ENCODE measurements around the gene CHRM2.
"Not testable (repeated sequence)": the region's sequence is repeated elsewhere in the genome, so short reads cannot be mapped to it uniquely, and the experiment has no call there.

Gene CHRM2

DNA sequence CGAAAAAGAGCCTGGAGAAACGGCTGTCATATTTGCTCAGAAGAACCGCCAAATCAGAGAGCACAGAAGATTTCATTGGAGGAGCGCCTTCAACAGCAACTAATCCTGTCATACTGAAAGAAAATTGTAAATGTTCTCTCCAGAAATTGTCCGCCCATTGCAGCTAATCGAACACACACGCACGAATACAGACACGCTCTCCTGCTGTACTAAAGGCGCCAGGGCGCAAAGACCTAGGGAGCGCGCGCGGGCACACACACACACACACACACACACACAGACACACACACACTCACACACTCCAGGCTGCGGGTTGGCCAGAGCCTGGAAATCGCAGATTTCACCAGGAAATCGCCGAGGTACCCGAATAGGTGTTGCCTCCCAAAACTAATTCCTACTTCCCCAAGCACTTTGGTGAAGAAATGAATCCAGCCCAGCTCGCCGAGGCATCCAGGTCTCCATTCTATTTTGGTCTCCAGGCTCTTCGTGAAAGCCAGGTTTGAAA, at the start of gene CHRM2:
Gene CHRM2 (plus strand): TSS at position 157 of the 505 bp plus-strand sequence. CDS start 146,214 bp downstream, outside the sequence.
- no peak within 1 kb of the TSS for H3K4me3 ChIP-seq (ENCODE audit: low read length)
- H3K9ac ChIP-seq (ENCODE audit: low read length): no peak within 1 kb of the TSS
- no peaks in the 10 kb centered on the region for H3K36me3 ChIP-seq (ENCODE audit: control insufficient read depth, insufficient read depth, low read length)
- H3K27me3 ChIP-seq (ENCODE audit: control insufficient read depth, insufficient read depth, low read length): peaks cover 40% of the 10 kb centered on the region
- H3K9me3 ChIP-seq (ENCODE audit: control insufficient read depth, low read length): no peaks in the 10 kb centered on the region
- no peaks in the 10 kb centered on the region for H3K4me1 ChIP-seq (ENCODE audit: control insufficient read depth, insufficient read depth, low read length)

DNA sequence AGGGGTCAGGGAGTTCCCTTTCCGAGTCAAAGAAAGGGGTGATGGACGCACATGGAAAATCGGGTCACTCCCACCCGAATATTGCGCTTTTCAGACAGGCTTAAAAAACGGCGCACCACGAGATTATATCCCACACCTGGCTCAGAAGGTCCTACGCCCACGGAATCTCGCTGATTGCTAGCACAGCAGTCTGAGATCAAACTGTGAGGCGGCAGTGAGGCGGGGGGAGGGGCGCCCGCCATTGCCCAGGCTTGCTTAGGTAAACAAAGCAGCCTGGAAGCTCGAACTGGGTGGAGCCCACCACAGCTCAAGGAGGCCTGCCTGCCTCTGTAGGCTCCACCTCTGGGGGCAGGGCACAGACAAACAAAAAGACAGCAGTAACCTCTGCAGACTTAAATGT, 37.1 kb upstream of the CHRM2 start:
- H3K27me3 ChIP-seq (ENCODE audit: control insufficient read depth, insufficient read depth, low read length); H3K4me3 ChIP-seq (ENCODE audit: low read length); H3K36me3 ChIP-seq (ENCODE audit: control insufficient read depth, insufficient read depth, low read length): not testable (repeated sequence)

DNA sequence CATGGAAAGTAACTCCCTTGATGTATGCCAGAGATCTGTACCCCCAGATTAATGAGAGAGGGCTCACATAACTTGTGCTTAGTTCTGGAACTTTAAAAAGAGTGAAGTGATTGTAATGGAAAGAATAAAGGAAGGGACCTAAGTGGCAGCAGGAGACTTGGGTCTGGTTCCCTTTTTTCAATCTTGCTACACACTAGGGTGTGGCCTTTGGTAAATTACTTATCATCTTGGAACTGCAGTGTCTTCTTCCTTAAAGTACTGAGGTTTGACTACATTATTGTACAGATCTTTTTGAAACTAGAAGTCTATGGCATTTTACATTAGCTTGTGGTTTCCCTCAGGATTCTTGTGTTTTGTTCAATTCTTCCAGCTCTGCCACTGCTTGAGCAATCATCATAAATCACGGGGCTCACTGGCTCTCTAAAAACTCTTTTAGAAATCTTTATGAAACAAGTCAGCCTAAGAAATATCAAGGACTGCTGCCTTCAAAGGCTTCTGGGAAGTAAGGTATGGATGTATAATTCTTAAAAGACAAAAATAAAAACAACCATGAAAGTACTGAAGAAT, 22.5 kb upstream of the CHRM2 start:
- no peaks in the 10 kb centered on the region for H3K36me3 ChIP-seq (ENCODE audit: control insufficient read depth, insufficient read depth, low read length)
- no peak overlapping the region for H3K4me3 ChIP-seq (ENCODE audit: low read length)
- H3K27me3 ChIP-seq (ENCODE audit: control insufficient read depth, insufficient read depth, low read length): no peaks in the 10 kb centered on the region
- H3K9ac ChIP-seq (ENCODE audit: low read length): no peak overlapping the region
- no peaks in the 10 kb centered on the region for H3K9me3 ChIP-seq (ENCODE audit: control insufficient read depth, low read length)
- H3K4me1 ChIP-seq (ENCODE audit: control insufficient read depth, insufficient read depth, low read length): no peaks in the 10 kb centered on the region

More for the DNA sequence above, 37.1 kb upstream of the CHRM2 start:
- H3K9me3 ChIP-seq (ENCODE audit: control insufficient read depth, low read length); H3K9ac ChIP-seq (ENCODE audit: low read length); H3K4me1 ChIP-seq (ENCODE audit: control insufficient read depth, insufficient read depth, low read length): not testable (repeated sequence)

DNA sequence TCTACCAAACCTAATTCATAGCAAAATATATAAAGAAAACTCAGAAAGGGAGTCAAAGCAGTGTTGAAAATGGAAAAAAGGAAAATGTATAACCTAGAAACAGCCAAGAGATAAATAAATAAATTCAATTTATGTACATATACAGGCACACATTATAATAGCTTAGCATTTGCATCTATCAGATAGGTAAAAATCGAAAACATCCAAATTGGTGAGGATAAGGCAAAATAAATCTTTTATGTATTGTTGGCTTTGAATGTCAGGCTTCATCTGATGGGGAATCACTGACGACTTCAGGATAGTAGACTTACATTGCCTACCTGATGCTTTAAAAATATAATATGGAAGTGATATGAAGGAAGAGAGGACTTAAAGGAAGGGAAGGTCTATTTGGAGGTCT, 20.6 kb upstream of the CHRM2 start:
- Histone ChIP-seq H3K9me3 (ENCODE audit: control insufficient read depth, low read length) (no peaks in the 10 kb centered on the region), H3K4me3 (ENCODE audit: low read length) (no peak overlapping the region), H3K36me3 (ENCODE audit: control insufficient read depth, insufficient read depth, low read length) (no peaks in the 10 kb centered on the region), H3K9ac (ENCODE audit: low read length) (no peak overlapping the region), H3K27me3 (ENCODE audit: control insufficient read depth, insufficient read depth, low read length) (no peaks in the 10 kb centered on the region), H3K4me1 (ENCODE audit: control insufficient read depth, insufficient read depth, low read length) (no peaks in the 10 kb centered on the region)

DNA sequence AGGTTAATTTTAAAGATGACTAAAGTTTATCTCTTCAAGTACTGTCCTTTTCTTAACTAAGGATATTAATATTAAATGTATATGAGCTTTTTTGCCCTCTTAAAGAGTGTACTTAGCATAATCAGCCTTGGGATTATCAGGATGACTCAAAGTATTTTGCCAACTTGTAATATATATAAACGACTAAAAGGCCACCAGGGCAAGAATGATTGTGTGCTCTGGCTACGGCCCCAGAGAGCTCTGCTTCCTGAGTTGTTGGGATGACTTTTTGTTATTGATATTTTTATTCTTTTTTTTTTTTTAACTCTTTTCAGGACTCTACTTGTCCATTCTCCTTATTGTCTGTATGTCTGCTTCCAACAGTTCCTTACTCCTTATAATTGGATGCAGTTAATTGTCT, 14.8 kb upstream of the CHRM2 start:
- Histone ChIP-seq H3K9ac (ENCODE audit: low read length) (no peak overlapping the region), H3K27me3 (ENCODE audit: control insufficient read depth, insufficient read depth, low read length) (no peaks in the 10 kb centered on the region), H3K4me3 (ENCODE audit: low read length) (no peak overlapping the region), H3K4me1 (ENCODE audit: control insufficient read depth, insufficient read depth, low read length) (no peaks in the 10 kb centered on the region), H3K36me3 (ENCODE audit: control insufficient read depth, insufficient read depth, low read length) (no peaks in the 10 kb centered on the region), H3K9me3 (ENCODE audit: control insufficient read depth, low read length) (no peaks in the 10 kb centered on the region)

DNA sequence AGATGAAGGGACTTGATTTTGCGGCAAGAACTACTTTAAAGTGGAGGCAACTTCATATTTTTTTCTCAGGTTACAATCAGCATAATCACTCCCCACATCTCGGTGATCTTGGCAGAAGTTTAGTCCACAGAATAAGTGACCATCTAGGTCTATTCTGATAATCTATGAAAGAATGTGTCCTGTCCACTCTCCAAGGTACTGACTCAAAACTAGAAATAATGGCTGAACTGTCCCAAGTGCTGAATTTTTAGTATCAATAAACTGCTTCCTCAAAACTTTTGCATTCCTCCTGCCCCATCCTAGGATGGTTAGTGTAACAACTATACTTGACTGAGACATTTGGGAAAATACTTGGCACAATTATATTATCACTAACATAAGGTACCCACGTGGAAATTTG, 10.9 kb upstream of the CHRM2 start:
- Histone ChIP-seq H3K9ac (ENCODE audit: low read length) (no peak overlapping the region), H3K4me1 (ENCODE audit: control insufficient read depth, insufficient read depth, low read length) (no peaks in the 10 kb centered on the region), H3K27me3 (ENCODE audit: control insufficient read depth, insufficient read depth, low read length) (no peaks in the 10 kb centered on the region), H3K4me3 (ENCODE audit: low read length) (no peak overlapping the region), H3K36me3 (ENCODE audit: control insufficient read depth, insufficient read depth, low read length) (no peaks in the 10 kb centered on the region), H3K9me3 (ENCODE audit: control insufficient read depth, low read length) (no peaks in the 10 kb centered on the region)

DNA sequence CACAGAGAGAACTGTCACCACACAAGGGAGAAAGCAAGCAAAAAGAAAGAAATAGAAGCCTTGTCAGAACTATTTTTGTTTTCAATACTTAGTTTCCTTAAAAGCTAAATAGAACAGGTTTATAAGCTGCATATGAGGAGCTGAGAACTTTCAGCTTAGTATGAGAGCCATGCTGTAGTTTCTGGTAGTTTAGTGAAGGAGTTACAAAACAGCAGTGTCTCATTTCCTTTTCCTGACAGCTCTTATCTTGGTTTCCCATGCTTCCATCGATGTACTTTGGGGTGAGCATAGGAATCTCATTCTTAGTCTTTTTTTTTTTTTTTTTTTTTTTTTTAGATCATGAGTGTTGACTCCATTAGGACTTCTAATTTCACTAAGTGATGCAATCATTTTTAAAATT, 8.6 kb upstream of the CHRM2 start:
- no peak overlapping the region for H3K9ac ChIP-seq (ENCODE audit: low read length)
- H3K9me3 ChIP-seq (ENCODE audit: control insufficient read depth, low read length): no peaks in the 10 kb centered on the region
- no peak overlapping the region for H3K4me3 ChIP-seq (ENCODE audit: low read length)
- no peaks in the 10 kb centered on the region for H3K36me3 ChIP-seq (ENCODE audit: control insufficient read depth, insufficient read depth, low read length)
- H3K27me3 ChIP-seq (ENCODE audit: control insufficient read depth, insufficient read depth, low read length): no peaks in the 10 kb centered on the region
- H3K4me1 ChIP-seq (ENCODE audit: control insufficient read depth, insufficient read depth, low read length): no peaks in the 10 kb centered on the region

DNA sequence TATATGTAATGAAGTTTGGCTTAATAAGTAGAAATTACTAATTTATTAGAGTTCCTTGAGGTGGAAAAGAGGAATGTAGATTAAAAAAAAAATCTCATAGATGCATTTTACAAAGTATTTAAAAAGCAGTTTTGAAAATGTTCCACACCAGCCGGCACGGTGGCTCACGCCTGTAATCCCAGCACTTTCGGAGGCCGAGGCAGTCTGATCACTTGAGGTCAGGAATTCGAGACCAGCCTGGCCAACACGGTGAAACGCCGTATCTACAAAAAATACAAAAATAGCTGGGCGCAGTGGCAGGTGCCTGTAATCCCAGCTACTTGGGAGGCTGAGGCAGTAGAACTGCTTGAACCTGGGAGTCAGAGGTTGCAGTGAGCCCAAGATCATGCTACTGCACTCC, 3.2 kb upstream of the CHRM2 start:
- Histone ChIP-seq H3K9ac (ENCODE audit: low read length) (no peak overlapping the region), H3K4me1 (ENCODE audit: control insufficient read depth, insufficient read depth, low read length) (no peaks in the 10 kb centered on the region), H3K9me3 (ENCODE audit: control insufficient read depth, low read length) (no peaks in the 10 kb centered on the region), H3K4me3 (ENCODE audit: low read length) (no peak overlapping the region), H3K36me3 (ENCODE audit: control insufficient read depth, insufficient read depth, low read length) (no peaks in the 10 kb centered on the region), H3K27me3 (ENCODE audit: control insufficient read depth, insufficient read depth, low read length) (peaks cover 15% of the 10 kb centered on the region)

GRCh38 chr7:136865777-136866176, 2.7 kb upstream of the CHRM2 start:
- no peak overlapping the region for H3K9ac ChIP-seq (ENCODE audit: low read length)
- peaks cover 21% of the 10 kb centered on the region for H3K27me3 ChIP-seq (ENCODE audit: control insufficient read depth, insufficient read depth, low read length)
- H3K4me3 ChIP-seq (ENCODE audit: low read length): no peak overlapping the region
- H3K36me3 ChIP-seq (ENCODE audit: control insufficient read depth, insufficient read depth, low read length): no peaks in the 10 kb centered on the region
- H3K4me1 ChIP-seq (ENCODE audit: control insufficient read depth, insufficient read depth, low read length): no peaks in the 10 kb centered on the region
- H3K9me3 ChIP-seq (ENCODE audit: control insufficient read depth, low read length): no peaks in the 10 kb centered on the region

- Histone ChIP-seq H3K9ac (ENCODE audit: low read length) (no peak overlapping the region), H3K4me1 (ENCODE audit: control insufficient read depth, insufficient read depth, low read length) (no peaks in the 10 kb centered on the region), H3K9me3 (ENCODE audit: control insufficient read depth, low read length) (no peaks in the 10 kb centered on the region), H3K4me3 (ENCODE audit: low read length) (no peak overlapping the region), H3K36me3 (ENCODE audit: control insufficient read depth, insufficient read depth, low read length) (no peaks in the 10 kb centered on the region), H3K27me3 (ENCODE audit: control insufficient read depth, insufficient read depth, low read length) (peaks cover 40% of the 10 kb centered on the region)
These were observed 829 bp downstream of the CHRM2 start for GRCh38 chr7:136869001-136869961.

- H3K4me3 ChIP-seq (ENCODE audit: low read length): no peak overlapping the region
- H3K27me3 ChIP-seq (ENCODE audit: control insufficient read depth, insufficient read depth, low read length): peaks cover 40% of the 10 kb centered on the region
- H3K9ac ChIP-seq (ENCODE audit: low read length): no peak overlapping the region
- no peaks in the 10 kb centered on the region for H3K36me3 ChIP-seq (ENCODE audit: control insufficient read depth, insufficient read depth, low read length)
- H3K4me1 ChIP-seq (ENCODE audit: control insufficient read depth, insufficient read depth, low read length): no peaks in the 10 kb centered on the region
- H3K9me3 ChIP-seq (ENCODE audit: control insufficient read depth, low read length): no peaks in the 10 kb centered on the region
These were observed 1.8 kb downstream of the CHRM2 start for GRCh38 chr7:136869991-136870865.
